Right atrium auricular region (tissue), 2 donors: ENCODE measurements around the gene RHOT1. TPM values are rescaled to one million over a fixed set of nuclear protein-coding genes. Genes with fewer than 3 reads are reported as not detected.

Experiments
- DNase-seq: peaks from one replicate; pipeline ENCODE4 v3.0.0-alpha.2; 2019; ENCODE audit warnings: low spot score
- H3K27ac ChIP-seq, 2 donors: fragments of 200-600 bp; sonication (generic); 1 replicate in 1 of 2; 2 replicates in 1 of 2; pipeline ENCODE4 v1.5.1; 2016 to 2019
- H3K27me3 ChIP-seq, 2 donors: fragments of 200-600 bp; sonication (generic); one replicate each; pipeline versions ENCODE4 v1.5.1 to v1.6.0; 2017 to 2019
- H3K36me3 ChIP-seq: fragments of 200-600 bp; sonication (generic); one replicate; pipeline ENCODE4 v1.5.1; 2016
- H3K4me1 ChIP-seq, 2 donors: fragments of 200-600 bp; sonication (generic); one replicate each; pipeline versions ENCODE4 v1.5.1 to v1.6.0; 2017 to 2019
- H3K4me3 ChIP-seq, 2 donors: fragments of 200-600 bp; sonication (generic); 1 replicate in 1 of 2; 2 replicates in 1 of 2; pipeline ENCODE4 v1.5.1; 2017 to 2019; ENCODE audit warnings: mild to moderate bottlenecking in 1 of 2, moderate library complexity in 1 of 2
- H3K9me3 ChIP-seq, 2 donors: fragments of 200-600 bp; sonication (generic); one replicate each; pipeline ENCODE4 v1.5.1; 2019
- CTCF ChIP-seq, 2 donors: fragments of 200-600 bp; sonication (generic); IDR thresholded peaks; one replicate each; pipeline ENCODE4 v1.5.1; 2019; ENCODE audit warnings: antibody characterized with exemption in 2 of 2
- total RNA-seq, 2 donors: library from RNA; depleted of rRNA; stranded (reverse); fragments of >200 nt; gene quantifications; one replicate each; pipeline ENCODE4 v1.1.0, GENCODE V29; 2016

Gene RHOT1
- total RNA-seq, 2 donors from 2014 or later: 39.6 to 51.0 TPM

- Histone ChIP-seq H3K27ac (peak overlapping the region; percentile 42 to 46), H3K4me3 (peak overlapping the region in 1 of 2 donors; percentile 78), H3K9me3 (no peaks in the 10 kb centered on the region), H3K4me1 (peaks cover 0 to 57% of the 10 kb centered on the region in 2 donors), H3K36me3 (no peaks in the 10 kb centered on the region), H3K27me3 (no peaks in the 10 kb centered on the region)
- no peak for TF ChIP-seq CTCF (IDR thresholded peaks at IDR 0.05)
- no peak for DNase-seq
Measured at GRCh38 chr17:32264823-32265191, 122.5 kb downstream of the RHOT1 start.

GRCh38 chr17:32265192-32265923, 123.1 kb downstream of the RHOT1 start, which contains the start of gene RHBDL3:
RHBDL3 (plus strand) TSS chr17:32265832; CDS start chr17:32266190, 358 bp downstream.
- DNase-seq: no peak
- Histone ChIP-seq H3K27ac (peak within 1 kb of the TSS; percentile 57 to 63), H3K4me3 (peak within 1 kb of the TSS; percentile 67 to 78), H3K36me3 (no peaks in the 10 kb centered on the region), H3K9me3 (no peaks in the 10 kb centered on the region), H3K4me1 (peaks cover 0 to 57% of the 10 kb centered on the region in 2 donors), H3K27me3 (no peaks in the 10 kb centered on the region)
- no peak for TF ChIP-seq CTCF (IDR thresholded peaks at IDR 0.05)

- Histone ChIP-seq H3K36me3 (no peaks in the 10 kb centered on the region), H3K27me3 (no peaks in the 10 kb centered on the region), H3K27ac (peak overlapping the region; percentile 57 to 63), H3K4me1 (peaks cover 0 to 57% of the 10 kb centered on the region in 2 donors), H3K9me3 (no peaks in the 10 kb centered on the region), H3K4me3 (peak overlapping the region; percentile 67 to 78)
- no peak for DNase-seq
- no peak for TF ChIP-seq CTCF (IDR thresholded peaks at IDR 0.05)
Measured at GRCh38 chr17:32266051-32266388, 123.7 kb downstream of the RHOT1 start.

- H3K36me3 ChIP-seq: no peaks in the 10 kb centered on the region
- H3K27ac ChIP-seq: peak overlapping the region; percentile 57 to 63
- H3K4me1 ChIP-seq: peaks cover 0 to 53% of the 10 kb centered on the region in 2 donors
- no peak for TF ChIP-seq CTCF (IDR thresholded peaks at IDR 0.05)
- no peaks in the 10 kb centered on the region for H3K9me3 ChIP-seq
- no peak for DNase-seq
- H3K27me3 ChIP-seq: no peaks in the 10 kb centered on the region
- H3K4me3 ChIP-seq: peak overlapping the region; percentile 67 to 78
Measured at GRCh38 chr17:32266389-32267301, 124.3 kb downstream of the RHOT1 start.

- Histone ChIP-seq H3K4me1 (peaks cover 0 to 47% of the 10 kb centered on the region in 2 donors), H3K36me3 (no peaks in the 10 kb centered on the region), H3K4me3 (peak overlapping the region in 1 of 2 donors; percentile 67), H3K9me3 (no peaks in the 10 kb centered on the region), H3K27ac (peak overlapping the region in 1 of 2 donors; percentile 36), H3K27me3 (no peaks in the 10 kb centered on the region)
- DNase-seq: no peak
- no peak for TF ChIP-seq CTCF (IDR thresholded peaks at IDR 0.05)
Measured at GRCh38 chr17:32267690-32268205, 125.4 kb downstream of the RHOT1 start.
